OCI-LY1 (cell line): Measurements from ENCODE around the gene ATP6V0B.

Experiments
- H2AFZ ChIP-seq: fragments of 200-600 bp; sonication (generic), shearing (Covaris generic); 2 replicates; pipeline ENCODE4 v1.6.0; 2014; ENCODE audit warnings: antibody characterized with exemption, mild to moderate bottlenecking, low read length
- H3F3A ChIP-seq: fragments of 200-600 bp; sonication (generic), shearing (Covaris generic); 2 replicates; pipeline ENCODE4 v1.6.0; 2014; ENCODE audit warnings: mild to moderate bottlenecking, antibody characterized with exemption, low read length, moderate library complexity; ENCODE audit not compliant: insufficient read depth
- H3K27ac ChIP-seq: fragments of 200-600 bp; sonication (generic); 2 replicates; pipeline ENCODE4 v1.5.1; 2014; ENCODE audit warnings: low read length, mixed run types, mild to moderate bottlenecking, low read depth; ENCODE audit not compliant: poor library complexity, severe bottlenecking
- H3K27me3 ChIP-seq: fragments of 200-600 bp; sonication (generic); 2 replicates; pipeline ENCODE4 v1.6.0; 2014; ENCODE audit warnings: antibody characterized with exemption, mild to moderate bottlenecking, low read length, moderate library complexity; ENCODE audit not compliant: insufficient read depth
- H3K36me3 ChIP-seq: fragments of 200-600 bp; sonication (generic); 2 replicates; pipeline ENCODE4 v1.6.1; 2014; ENCODE audit warnings: mild to moderate bottlenecking, antibody characterized with exemption, low read length, moderate library complexity, mixed read lengths; ENCODE audit not compliant: insufficient read depth
- H3K4me1 ChIP-seq: fragments of 200-600 bp; sonication (generic); 2 replicates; pipeline ENCODE4 v1.5.1; 2014; ENCODE audit warnings: mild to moderate bottlenecking, low read length, moderate library complexity; ENCODE audit not compliant: insufficient read depth, severe bottlenecking
- H3K4me2 ChIP-seq: fragments of 200-600 bp; sonication (generic), shearing (Covaris generic); 2 replicates; pipeline ENCODE4 v1.6.1; 2014; ENCODE audit warnings: low read length
- H3K4me3 ChIP-seq: fragments of 200-600 bp; sonication (generic); 2 replicates; pipeline ENCODE4 v1.5.1; 2014; ENCODE audit warnings: low read length, low read depth, mild to moderate bottlenecking, mixed read lengths; ENCODE audit not compliant: poor library complexity, severe bottlenecking
- H3K79me2 ChIP-seq: fragments of 200-600 bp; shearing (Covaris generic); 2 replicates; pipeline ENCODE4 v1.6.1; 2016; ENCODE audit warnings: mixed run types, low read length, mixed read lengths; ENCODE audit not compliant: insufficient read depth
- H3K9ac ChIP-seq: fragments of 200-600 bp; sonication (generic), shearing (Covaris generic); 2 replicates; pipeline ENCODE4 v1.6.1; 2014; ENCODE audit warnings: mild to moderate bottlenecking, low read length, mixed read lengths
- H3K9me2 ChIP-seq: fragments of 200-600 bp; sonication (generic), shearing (Covaris generic); 2 replicates; pipeline ENCODE4 v1.6.1; 2014; ENCODE audit warnings: low read depth, mild to moderate bottlenecking, low read length, mixed read lengths
- H3K9me3 ChIP-seq: fragments of 200-600 bp; shearing (Covaris generic); 2 replicates; pipeline ENCODE4 v1.6.1; 2014; ENCODE audit warnings: low read length, mixed read lengths
- H4K20me1 ChIP-seq: fragments of 200-600 bp; sonication (generic), shearing (Covaris generic); 2 replicates; pipeline ENCODE4 v1.6.0; 2016; ENCODE audit warnings: mild to moderate bottlenecking, low read length; ENCODE audit not compliant: insufficient read depth
- EZH2 ChIP-seq: fragments of 200-600 bp; sonication (generic), shearing (Covaris generic); IDR thresholded peaks from 2 replicates; pipeline ENCODE4 v1.8.0; 2017; ENCODE audit warnings: borderline replicate concordance, mixed run types, mild to moderate bottlenecking, antibody characterized with exemption, low read length, moderate library complexity, mixed read lengths
- TF ChIP-seq, protein P1 (sequence below): fragments of 200-600 bp; sonication (generic), shearing (Covaris generic); IDR thresholded peaks from 2 replicates; pipeline ENCODE4 v1.5.1; 2017; ENCODE audit warnings: mild to moderate bottlenecking, antibody characterized with exemption, low read length, moderate library complexity, mixed read lengths

ATP6V0B gene

GRCh38 chr1:43938383-43938782 is 36.4 kb upstream of the ATP6V0B start:
- H3K4me3 ChIP-seq = no peak overlapping the region
- H3K9ac ChIP-seq = no peak overlapping the region
- TF ChIP-seq, protein P1, sequence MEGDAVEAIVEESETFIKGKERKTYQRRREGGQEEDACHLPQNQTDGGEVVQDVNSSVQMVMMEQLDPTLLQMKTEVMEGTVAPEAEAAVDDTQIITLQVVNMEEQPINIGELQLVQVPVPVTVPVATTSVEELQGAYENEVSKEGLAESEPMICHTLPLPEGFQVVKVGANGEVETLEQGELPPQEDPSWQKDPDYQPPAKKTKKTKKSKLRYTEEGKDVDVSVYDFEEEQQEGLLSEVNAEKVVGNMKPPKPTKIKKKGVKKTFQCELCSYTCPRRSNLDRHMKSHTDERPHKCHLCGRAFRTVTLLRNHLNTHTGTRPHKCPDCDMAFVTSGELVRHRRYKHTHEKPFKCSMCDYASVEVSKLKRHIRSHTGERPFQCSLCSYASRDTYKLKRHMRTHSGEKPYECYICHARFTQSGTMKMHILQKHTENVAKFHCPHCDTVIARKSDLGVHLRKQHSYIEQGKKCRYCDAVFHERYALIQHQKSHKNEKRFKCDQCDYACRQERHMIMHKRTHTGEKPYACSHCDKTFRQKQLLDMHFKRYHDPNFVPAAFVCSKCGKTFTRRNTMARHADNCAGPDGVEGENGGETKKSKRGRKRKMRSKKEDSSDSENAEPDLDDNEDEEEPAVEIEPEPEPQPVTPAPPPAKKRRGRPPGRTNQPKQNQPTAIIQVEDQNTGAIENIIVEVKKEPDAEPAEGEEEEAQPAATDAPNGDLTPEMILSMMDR = no peak
- TF ChIP-seq EZH2 = no peak
- H3K36me3 ChIP-seq = no peaks in the 10 kb centered on the region; the same call in 1 of the 2 replicates
- peaks cover 20% of the 10 kb centered on the region for H3K4me1 ChIP-seq
- no peaks in the 10 kb centered on the region for H3F3A ChIP-seq
- no peak overlapping the region for H3K27ac ChIP-seq
- no peaks in the 10 kb centered on the region for H3K79me2 ChIP-seq
- H3K9me3 ChIP-seq = no peaks in the 10 kb centered on the region
- H3K9me2 ChIP-seq = no peaks in the 10 kb centered on the region
- no peaks in the 10 kb centered on the region for H4K20me1 ChIP-seq
- no peak overlapping the region for H3K4me2 ChIP-seq
- no peak overlapping the region for H2AFZ ChIP-seq
- H3K27me3 ChIP-seq = no peaks in the 10 kb centered on the region

GRCh38 chr1:43938892-43939587 is 35.7 kb upstream of the ATP6V0B start:
- Histone ChIP-seq H3F3A (no peaks in the 10 kb centered on the region), H3K79me2 (no peaks in the 10 kb centered on the region), H3K36me3 (no peaks in the 10 kb centered on the region; the same call in 1 of the 2 replicates), H3K27ac (no peak overlapping the region), H3K9me2 (no peaks in the 10 kb centered on the region), H3K4me1 (peaks cover 14% of the 10 kb centered on the region), H2AFZ (no peak overlapping the region), H3K4me2 (no peak overlapping the region), H3K4me3 (no peak overlapping the region), H3K9ac (no peak overlapping the region), H4K20me1 (no peaks in the 10 kb centered on the region), H3K27me3 (no peaks in the 10 kb centered on the region), H3K9me3 (no peaks in the 10 kb centered on the region)
- TF ChIP-seq, protein P1 = no peak
- TF ChIP-seq EZH2 = no peak

DNA sequence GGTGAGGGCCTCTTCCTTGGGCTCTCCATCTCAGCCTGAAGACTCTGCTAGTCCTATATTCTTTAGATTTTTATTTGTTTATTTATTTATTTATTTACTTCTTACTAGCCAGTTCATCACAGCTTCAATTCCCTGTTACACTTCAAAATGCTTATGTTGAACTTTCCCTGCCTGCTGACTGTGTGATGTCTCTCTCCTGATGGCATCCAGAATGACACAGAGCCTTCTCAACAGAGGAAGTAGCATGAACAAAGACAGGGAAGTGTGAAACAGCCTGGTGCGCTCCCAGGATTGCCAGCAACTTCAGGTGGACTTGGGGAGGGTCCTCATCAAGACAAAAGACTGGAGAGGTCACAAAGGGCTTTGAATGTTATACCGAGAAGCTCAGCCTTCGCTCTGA is 32.3 kb upstream of the ATP6V0B start:
- Histone ChIP-seq H4K20me1 (no peaks in the 10 kb centered on the region), H3K79me2 (no peaks in the 10 kb centered on the region), H3K27ac (no peak overlapping the region), H3F3A (no peaks in the 10 kb centered on the region), H3K4me1 (peaks cover 17% of the 10 kb centered on the region), H3K27me3 (no peaks in the 10 kb centered on the region), H3K9ac (no peak overlapping the region), H2AFZ (no peak overlapping the region), H3K4me3 (no peak overlapping the region), H3K4me2 (no peak overlapping the region), H3K36me3 (no peaks in the 10 kb centered on the region; the same call in 1 of the 2 replicates), H3K9me2 (no peaks in the 10 kb centered on the region), H3K9me3 (no peaks in the 10 kb centered on the region)
- TF ChIP-seq EZH2 = no peak
- TF ChIP-seq, protein P1 = no peak
